DOHH2 (cell line): Measurements from ENCODE around the gene PECR.
"Not testable (repeated sequence)": the region's sequence is repeated elsewhere in the genome, so short reads cannot be mapped to it uniquely, and the experiment has no call there.

ENCODE experiments used
- H3F3A ChIP-seq: fragments of 200-600 bp; sonication (generic), shearing (Covaris generic); 2 replicates; pipeline ENCODE4 v1.6.0; 2016; ENCODE audit warnings: antibody characterized with exemption, mild to moderate bottlenecking; ENCODE audit not compliant: control insufficient read depth, insufficient read depth
- H3K27ac ChIP-seq: fragments of 200-600 bp; sonication (generic); 2 replicates; pipeline ENCODE4 v1.5.1; 2014; ENCODE audit warnings: low read depth, mild to moderate bottlenecking, low read length, moderate library complexity
- H3K27me3 ChIP-seq: fragments of 200-600 bp; sonication (generic); 2 replicates; pipeline ENCODE4 v1.6.1; 2014; ENCODE audit warnings: mild to moderate bottlenecking, low read length, mixed read lengths; ENCODE audit not compliant: control insufficient read depth
- H3K36me3 ChIP-seq: fragments of 200-600 bp; sonication (generic); 2 replicates; pipeline ENCODE4 v1.6.1; 2014; ENCODE audit warnings: mild to moderate bottlenecking, low read length, moderate library complexity, mixed read lengths; ENCODE audit not compliant: control insufficient read depth
- H3K4me1 ChIP-seq: fragments of 200-600 bp; sonication (generic); 2 replicates; pipeline ENCODE4 v1.6.1; 2014; ENCODE audit warnings: mild to moderate bottlenecking, low read length, mixed read lengths; ENCODE audit not compliant: control insufficient read depth
- H3K4me2 ChIP-seq: fragments of 200-600 bp; sonication (generic); 2 replicates; pipeline ENCODE4 v1.6.0; 2014; ENCODE audit warnings: mild to moderate bottlenecking, low read length, moderate library complexity
- H3K4me3 ChIP-seq: fragments of 200-600 bp; sonication (generic); 2 replicates; pipeline ENCODE4 v1.5.1; 2014; ENCODE audit warnings: mild to moderate bottlenecking, low read length, mixed read lengths
- H3K79me2 ChIP-seq: fragments of 200-600 bp; sonication (generic); 2 replicates; pipeline ENCODE4 v1.6.1; 2014; ENCODE audit warnings: mild to moderate bottlenecking, low read length, mixed read lengths; ENCODE audit not compliant: control insufficient read depth
- H3K9me2 ChIP-seq: fragments of 200-600 bp; sonication (generic); replicated peaks from 2 replicates; pipeline ENCODE4 v1.6.1; 2014; ENCODE audit warnings: mild to moderate bottlenecking, low read length, mixed read lengths; ENCODE audit not compliant: control insufficient read depth
- H3K9me3 ChIP-seq: fragments of 200-600 bp; sonication (generic); 2 replicates; pipeline ENCODE4 v1.6.1; 2014; ENCODE audit warnings: antibody characterized with exemption, low read length, mixed read lengths; ENCODE audit not compliant: control insufficient read depth, insufficient read depth
- H4K20me1 ChIP-seq: fragments of 200-600 bp; sonication (generic); 2 replicates; pipeline ENCODE4 v1.6.0; 2014; ENCODE audit warnings: low read depth, mild to moderate bottlenecking, antibody characterized with exemption, low read length, moderate library complexity; ENCODE audit not compliant: control insufficient read depth, insufficient read depth
- CTCF ChIP-seq: fragments of 200-600 bp; sonication (generic); IDR thresholded peaks from one replicate; pipeline ENCODE4 v1.5.1; 2014; ENCODE audit warnings: antibody characterized with exemption, mild to moderate bottlenecking, low read depth, low read length; ENCODE audit not compliant: poor library complexity, severe bottlenecking
- EZH2phosphoT487 ChIP-seq: fragments of 200-600 bp; sonication (generic); IDR thresholded peaks from 2 replicates; pipeline ENCODE4 v1.6.1; 2017; ENCODE audit warnings: borderline replicate concordance, mild to moderate bottlenecking, antibody characterized with exemption, low read length, moderate library complexity, mixed read lengths

The PECR gene

GRCh38 chr2:215998636-215999035 is 83.0 kb downstream of the PECR start:
- no peaks in the 10 kb centered on the region for H3K79me2 ChIP-seq
- H3K4me1 ChIP-seq, result no peaks in the 10 kb centered on the region
- no peaks in the 10 kb centered on the region for H3F3A ChIP-seq
- no peaks in the 10 kb centered on the region for H3K36me3 ChIP-seq
- TF ChIP-seq CTCF (no peak), EZH2phosphoT487 (no peak)
- H3K4me2 ChIP-seq, result no peak overlapping the region
- no peak overlapping the region for H3K4me3 ChIP-seq
- no peaks in the 10 kb centered on the region for H3K9me3 ChIP-seq
- H3K27ac ChIP-seq, result no peak overlapping the region
- peaks cover 29% of the 10 kb centered on the region for H3K27me3 ChIP-seq
- H4K20me1 ChIP-seq, result no peaks in the 10 kb centered on the region
- no peaks in the 10 kb centered on the region for H3K9me2 ChIP-seq

- Histone ChIP-seq H3K36me3 (no peaks in the 10 kb centered on the region), H3K9me2 (no peaks in the 10 kb centered on the region), H3K4me2 (no peak overlapping the region), H3K9me3 (no peaks in the 10 kb centered on the region), H3K27ac (no peak overlapping the region), H3K79me2 (no peaks in the 10 kb centered on the region), H3K27me3 (peaks cover 18% of the 10 kb centered on the region), H3K4me3 (no peak overlapping the region), H3K4me1 (no peaks in the 10 kb centered on the region), H4K20me1 (no peaks in the 10 kb centered on the region), H3F3A (no peaks in the 10 kb centered on the region)
- TF ChIP-seq CTCF, result no peak
- TF ChIP-seq EZH2phosphoT487, result no peak
Measured at GRCh38 chr2:215997219-215997618, 84.4 kb downstream of the PECR start.

GRCh38 chr2:215994911-215995310 is 86.7 kb downstream of the PECR start:
- H3K27ac ChIP-seq, result no peak overlapping the region

GRCh38 chr2:215988556-215989207 is 92.9 kb downstream of the PECR start:
- H3K9me2 ChIP-seq, H3K4me3 ChIP-seq, H3K27ac ChIP-seq, H4K20me1 ChIP-seq, H3K9me3 ChIP-seq, H3F3A ChIP-seq, H3K4me2 ChIP-seq, H3K4me1 ChIP-seq, H3K36me3 ChIP-seq, H3K27me3 ChIP-seq, H3K79me2 ChIP-seq: not testable (repeated sequence)

More at GRCh38 chr2:215994911-215995310, 86.7 kb downstream of the PECR start:
- Histone ChIP-seq H3K4me3 (no peak overlapping the region), H3K79me2 (no peaks in the 10 kb centered on the region), H4K20me1 (no peaks in the 10 kb centered on the region), H3K9me3 (no peaks in the 10 kb centered on the region), H3K4me2 (no peak overlapping the region), H3K9me2 (no peaks in the 10 kb centered on the region), H3K4me1 (no peaks in the 10 kb centered on the region), H3K27me3 (no peaks in the 10 kb centered on the region), H3F3A (no peaks in the 10 kb centered on the region), H3K36me3 (no peaks in the 10 kb centered on the region)
- TF ChIP-seq CTCF (no peak), EZH2phosphoT487 (no peak)
